Measurements from ENCODE around the gene CNTNAP1. TPM values are rescaled to one million over a fixed set of nuclear protein-coding genes. Genes with fewer than 3 reads are reported as not detected.

The CNTNAP1 gene
- total RNA-seq, 1 experiment from 2014 or later, result 6.4 TPM

- Histone ChIP-seq H3K4me3 (replicated peaks in 1 of 2; ENCODE audit: low read depth in 1 of 2, low read length in 2 of 2) (peak overlapping the region; percentile 62 to 75), H3K9ac (ENCODE audit: low read length) (peak overlapping the region; percentile 76), H3K9me3 (ENCODE audit: control insufficient read depth in 1 of 2, insufficient read depth in 1 of 2, low read depth in 1 of 2, low read length in 2 of 2) (no peaks in the 10 kb centered on the region), H3K4me1 (ENCODE audit: control insufficient read depth in 1 of 2, insufficient read depth in 2 of 2, low read length in 2 of 2) (peaks cover 41 to 81% of the 10 kb centered on the region in 2 experiments), H3K27ac (ENCODE audit: low read depth, low read length) (peak overlapping the region; percentile 96), H3K79me2 (ENCODE audit: insufficient read depth, low read length) (peaks cover 33% of the 10 kb centered on the region), H2AFZ (ENCODE audit: low read depth, low read length, poor library complexity, severe bottlenecking) (no peak overlapping the region), H3K9me2 (ENCODE audit: insufficient read depth) (no peaks in the 10 kb centered on the region), H3K27me3 (ENCODE audit: insufficient read depth, low read length) (no peaks in the 10 kb centered on the region), H4K20me1 (ENCODE audit: insufficient read depth) (no peaks in the 10 kb centered on the region), H3K36me3 (ENCODE audit: control insufficient read depth in 1 of 2, insufficient read depth in 2 of 2, low read length in 2 of 2) (peaks cover 2 to 3% of the 10 kb centered on the region in 2 experiments; a peak in 3 of 4 replicates), H3K4me2 (ENCODE audit: low read length) (peak overlapping the region; percentile 85)
- ATAC-seq, result peak; percentile 46
- ChIA-PET CTCF (interaction anchor here (0.8 to 6.4 kb wide), 9 partner anchors 11 to 123 kb away, joined by 3 to 136 read pairs (median 5); partner anchors contain the start of genes PSMC3IP, RETREG3, TUBG1 and TUBG2), RAD21 (ENCODE audit: low non-redundant PET in 1 of 2, low total read pairs in 2 of 2, uncharacterized antibody in 2 of 2, unreplicated experiment in 2 of 2) (interaction anchor here (1.0 to 3.8 kb wide), 5 partner anchors 60 to 100 kb away, joined by 3 to 25 read pairs (median 6); partner anchors contain the start of genes PSMC3IP (in 2 of the 2), RETREG3 (in 1 of the 2) and TUBG1 (in 1 of the 2)), POLR2A (interaction anchor here (0.6 to 3.6 kb wide), 10 partner anchors 9 to 142 kb away, joined by 3 to 16 read pairs (median 4); partner anchors contain the start of genes NAGLU, PSMC3IP, RETREG3 and TUBG1)
- intact Hi-C loops (cut with micrococcal nuclease), result loop anchor here (2.0 to 5.0 kb wide), 2 partner anchors 56 to 69 kb away; partner anchors contain the start of genes RETREG3 and TUBG1
- TSS peak; percentile 97 for BruUV-seq (replicated peaks)
- DNase-seq (ENCODE audit: low read depth, low spot score), result peak; percentile 96
- TF ChIP-seq POLR2A (IDR thresholded peaks at IDR 0.05; ENCODE audit: borderline replicate concordance, extremely low read depth, insufficient read depth, insufficient read length), result peak; percentile 76
- TF ChIP-seq POLR2AphosphoS5 (IDR thresholded peaks at IDR 0.05; ENCODE audit: low read depth, low read length), result peak; percentile 84
- no peak for TF ChIP-seq YY1 (IDR thresholded peaks at IDR 0.05; ENCODE audit: extremely low read depth, insufficient replicate concordance, low read depth, low read length)
- 0 out of 2 replicates have a peak, but pooled peaks have one; percentile 28 for TF ChIP-seq ZFX (IDR thresholded peaks at IDR 0.05)
- no peak for TF ChIP-seq ZNF274 (IDR thresholded peaks at IDR 0.05; ENCODE audit: low read depth, low read length)
- no peak for TF ChIP-seq EZH2phosphoT487 (IDR thresholded peaks at IDR 0.05; ENCODE audit: borderline replicate concordance)
- no peak for TF ChIP-seq FOSL1 (IDR thresholded peaks at IDR 0.05; ENCODE audit: low read depth)
- peak; percentile 41 for TF ChIP-seq TCF7L2 (IDR thresholded peaks at IDR 0.05; ENCODE audit: borderline replicate concordance, extremely low read depth, insufficient read depth, insufficient read length)
- no peak for TF ChIP-seq CEBPB (IDR thresholded peaks at IDR 0.05; ENCODE audit: low read depth)
- peak; percentile 85 for TF ChIP-seq ZBTB33 (IDR thresholded peaks at IDR 0.05; ENCODE audit: extremely low read depth, insufficient replicate concordance, low read length)
- TF ChIP-seq ELF1 (IDR thresholded peaks at IDR 0.05; ENCODE audit: borderline replicate concordance, low read depth), result no peak
- TF ChIP-seq EGR1 (IDR thresholded peaks at IDR 0.05; ENCODE audit: low read depth), result 0 out of 2 replicates have a peak, but pooled peaks have one; percentile 27
- no peak for TF ChIP-seq ATF3 (IDR thresholded peaks at IDR 0.05)
- no peak; the same call in 1 of the 2 replicates for TF ChIP-seq JUND (IDR thresholded peaks at IDR 0.05)
- no peak for TF ChIP-seq SRF (IDR thresholded peaks at IDR 0.05; ENCODE audit: low read depth)
- peak; percentile 60; the same call in 1 of the 2 replicates for TF ChIP-seq SP1 (IDR thresholded peaks at IDR 0.05; ENCODE audit: low read depth)
- TF ChIP-seq SIN3A (IDR thresholded peaks at IDR 0.05; ENCODE audit: low read depth), result peak; percentile 85
- TF ChIP-seq CTCF (IDR thresholded peaks at IDR 0.05 in 2 of 3, conservative IDR thresholded peaks at IDR 0.05 in 1 of 3; ENCODE audit: borderline replicate concordance in 1 of 3, insufficient read depth in 1 of 3, low read depth in 2 of 3, low read length in 2 of 3), result no peak
Observed at GRCh38 chr17:42677921-42678781, 4.2 kb upstream of the CNTNAP1 start.
